OCI-M2 (cell line): ENCODE data around the gene SPTA1.

Experiments
- DNase-seq: peaks from one replicate; lab custom pipeline; 2025; ENCODE audit not compliant: unreplicated experiment; lab: John Stamatoyannopoulos, UW

The SPTA1 gene

GRCh38 chr1:158687037-158687436 lies 522 bp upstream of the SPTA1 start:
- no peak for DNase-seq

GRCh38 chr1:158685085-158685484 lies 1.4 kb downstream of the SPTA1 start:
- DNase-seq: no peak

GRCh38 chr1:158681606-158682005 lies 4.9 kb downstream of the SPTA1 start:
- no peak for DNase-seq

GRCh38 chr1:158679289-158679688 lies 7.2 kb downstream of the SPTA1 start:
- no peak for DNase-seq

- no peak for DNase-seq
These were observed 10.8 kb downstream of the SPTA1 start for GRCh38 chr1:158675563-158676323.

- no peak for DNase-seq
These were observed 12.2 kb downstream of the SPTA1 start for GRCh38 chr1:158674302-158674701.

- DNase-seq: no peak
These were observed 20.5 kb downstream of the SPTA1 start for GRCh38 chr1:158666037-158666436.

GRCh38 chr1:158654571-158654970 lies 31.9 kb downstream of the SPTA1 start:
- DNase-seq: peak; percentile 49

- no peak for DNase-seq
These were observed 32.4 kb downstream of the SPTA1 start for GRCh38 chr1:158654086-158654485.

- DNase-seq: no peak
These were observed 33.7 kb downstream of the SPTA1 start for GRCh38 chr1:158652721-158653334.

GRCh38 chr1:158649052-158649451 lies 37.5 kb downstream of the SPTA1 start:
- DNase-seq: no peak

GRCh38 chr1:158646465-158646864 lies 40.0 kb downstream of the SPTA1 start:
- DNase-seq: no peak

GRCh38 chr1:158644449-158644848 lies 42.1 kb downstream of the SPTA1 start:
- no peak for DNase-seq

- DNase-seq: no peak
These were observed 47.6 kb downstream of the SPTA1 start for GRCh38 chr1:158638904-158639303.

GRCh38 chr1:158638146-158638545 lies 48.4 kb downstream of the SPTA1 start:
- no peak for DNase-seq

GRCh38 chr1:158613764-158614163 lies 72.8 kb downstream of the SPTA1 start:
- no peak for DNase-seq

GRCh38 chr1:158611916-158612315 lies 74.6 kb downstream of the SPTA1 start:
- no peak for DNase-seq

GRCh38 chr1:158607296-158607695 lies 79.2 kb downstream of the SPTA1 start:
- no peak for DNase-seq

- DNase-seq: no peak
These were observed 81.5 kb downstream of the SPTA1 start, which contains the start of gene OR10Z1 for GRCh38 chr1:158604968-158605367. TSS of gene OR10Z1 (plus strand) at chr1:158605268. CDS start at chr1:158606439, 1,171 bp downstream.

GRCh38 chr1:158600735-158601134 lies 85.8 kb downstream of the SPTA1 start:
- no peak for DNase-seq

- no peak for DNase-seq
These were observed 99.6 kb downstream of the SPTA1 start for GRCh38 chr1:158586942-158587341.

- DNase-seq: no peak
These were observed 102.6 kb downstream of the SPTA1 start for GRCh38 chr1:158583962-158584361.

GRCh38 chr1:158579733-158580132 lies 106.8 kb downstream of the SPTA1 start, which contains the start of gene OR10X1:
TSS of gene OR10X1 (minus strand) at chr1:158579899. CDS start at chr1:158579899, 0 bp downstream.
- DNase-seq: no peak
